WTC11 (cell line): ENCODE data around the gene BOC. TPM values are rescaled to one million over a fixed set of nuclear protein-coding genes. Genes with fewer than 3 reads are reported as not detected.

ENCODE experiments used
- ATAC-seq: fragments of 200-7000 bp; cut with Tn5 transposase; 2 replicates; pipeline ENCODE4 v1.10.0; 2021; ENCODE audit warnings: mild to moderate bottlenecking, moderate library complexity
- CTCF ChIA-PET: fragments of 300-600 bp; sonication (Branson Sonifier 250); formaldehyde crosslinking; loops from one replicate; lab custom pipeline; 2021; ENCODE audit warnings: antibody characterized with exemption; lab: Charles Lee
- POLR2A ChIA-PET: fragments of 350-600 bp; sonication (Branson Sonifier 250); formaldehyde crosslinking; loops from one replicate; lab custom pipeline; 2021; ENCODE audit warnings: antibody characterized with exemption; lab: Charles Lee
- DNase-seq: peaks from one replicate; pipeline ENCODE4 v3.0.0; 2021; ENCODE audit warnings: low spot score
- H3K27ac Mint-ChIP-seq: 2 replicates; pipeline ENCODE4 v1.8.0; 2021; ENCODE audit warnings: mixed read lengths
- H3K27me3 Mint-ChIP-seq: 2 replicates; pipeline ENCODE4 v1.8.0; 2021; ENCODE audit warnings: low read depth, mild to moderate bottlenecking, moderate library complexity, mixed read lengths
- H3K36me3 Mint-ChIP-seq: 2 replicates; pipeline ENCODE4 v1.8.0; 2021; ENCODE audit warnings: mixed read lengths
- H3K4me1 Mint-ChIP-seq: 2 replicates; pipeline ENCODE4 v1.8.0; 2022; ENCODE audit warnings: mixed read lengths
- H3K4me3 Mint-ChIP-seq: 2 replicates; pipeline ENCODE4 v1.8.0; 2021; ENCODE audit warnings: mild to moderate bottlenecking, moderate library complexity, mixed read lengths
- H3K9me3 Mint-ChIP-seq: 2 replicates; pipeline ENCODE4 v1.8.0; 2021; ENCODE audit warnings: mixed read lengths
- ESRRA ChIP-seq: sonication (generic); formaldehyde crosslinking; IDR thresholded peaks from 2 replicates; pipeline ENCODE4 v1.8.1; 2022; ENCODE audit warnings: mild to moderate bottlenecking, missing genetic modification reagents, borderline replicate concordance
- FOXP1 ChIP-seq: sonication (generic); formaldehyde crosslinking; IDR thresholded peaks from 2 replicates; pipeline ENCODE4 v1.8.0; 2022; ENCODE audit warnings: missing genetic modification reagents, mild to moderate bottlenecking, moderate library complexity, borderline replicate concordance
- GABPB1 ChIP-seq: sonication (generic); formaldehyde crosslinking; IDR thresholded peaks from 2 replicates; pipeline ENCODE4 v1.8.1; 2023; ENCODE audit warnings: mild to moderate bottlenecking, missing genetic modification reagents
- JUN ChIP-seq: sonication (generic); formaldehyde crosslinking; IDR thresholded peaks from 2 replicates; pipeline ENCODE4 v1.8.0; 2023; ENCODE audit warnings: mild to moderate bottlenecking, missing genetic modification reagents
- NFE2L1 ChIP-seq: sonication (generic); formaldehyde crosslinking; IDR thresholded peaks from 2 replicates; pipeline ENCODE4 v1.8.1; 2023; ENCODE audit warnings: missing genetic modification reagents
- NFYB ChIP-seq: sonication (generic); formaldehyde crosslinking; conservative IDR thresholded peaks from 2 replicates; pipeline ENCODE4 v1.8.0; 2022; ENCODE audit warnings: low read depth, missing genetic modification reagents
- NR2C2 ChIP-seq: sonication (generic); formaldehyde crosslinking; IDR thresholded peaks from 2 replicates; pipeline ENCODE4 v1.8.0; 2022; ENCODE audit warnings: mild to moderate bottlenecking, missing genetic modification reagents
- RELA ChIP-seq: sonication (generic); formaldehyde crosslinking; IDR thresholded peaks from 2 replicates; pipeline ENCODE4 v1.8.1; 2022; ENCODE audit warnings: missing genetic modification reagents, mild to moderate bottlenecking, borderline replicate concordance
- RORB ChIP-seq: fragments of 250-450 bp; sonication (Bioruptor Pico); IDR thresholded peaks from 2 replicates; pipeline ENCODE4 v1.9.0; 2021; ENCODE audit warnings: mild to moderate bottlenecking
- SOX15 ChIP-seq: fragments of 250-450 bp; sonication (Bioruptor Pico); IDR thresholded peaks from 2 replicates; pipeline ENCODE4 v1.9.0; 2021; ENCODE audit warnings: mild to moderate bottlenecking
- TP53 ChIP-seq: sonication (generic); formaldehyde crosslinking; IDR thresholded peaks from 2 replicates; pipeline ENCODE4 v1.8.1; 2023; ENCODE audit warnings: mild to moderate bottlenecking, missing genetic modification reagents
- ZNF138 ChIP-seq: sonication (generic); formaldehyde crosslinking; conservative IDR thresholded peaks from 2 replicates; pipeline ENCODE4 v1.8.1; 2022; ENCODE audit warnings: mild to moderate bottlenecking, moderate library complexity, missing genetic modification reagents
- total RNA-seq: library from RNA; stranded (reverse); gene quantifications from 3 replicates; pipeline ENCODE4 v1.2.3, GENCODE V29; 2021
- TF ChIP-seq, protein P1 (sequence below): sonication (generic); formaldehyde crosslinking; IDR thresholded peaks from 2 replicates; pipeline ENCODE4 v1.8.0; 2022; ENCODE audit warnings: mild to moderate bottlenecking, missing genetic modification reagents
- TF ChIP-seq, protein P2 (sequence below): sonication (generic); formaldehyde crosslinking; IDR thresholded peaks from 2 replicates; pipeline ENCODE4 v1.8.0; 2022; ENCODE audit warnings: mild to moderate bottlenecking, missing genetic modification reagents
- TF ChIP-seq, protein P3 (sequence below): sonication (generic); formaldehyde crosslinking; IDR thresholded peaks from 2 replicates; pipeline ENCODE4 v1.8.0; 2023; ENCODE audit warnings: missing genetic modification reagents, mild to moderate bottlenecking, borderline replicate concordance
- TF ChIP-seq, protein P4 (sequence below): fragments of 250-450 bp; sonication (Bioruptor Pico); IDR thresholded peaks from 2 replicates; pipeline ENCODE4 v2.1.2; 2022; ENCODE audit warnings: mild to moderate bottlenecking, moderate library complexity
- TF ChIP-seq, protein P5 (sequence below): fragments of 250-450 bp; sonication (Bioruptor Pico); IDR thresholded peaks from 2 replicates; pipeline ENCODE4 v1.9.0; 2021; ENCODE audit warnings: mild to moderate bottlenecking
- TF ChIP-seq, protein P6 (sequence below): sonication (generic); formaldehyde crosslinking; IDR thresholded peaks from 2 replicates; pipeline ENCODE4 v1.8.1; 2022; ENCODE audit warnings: low read depth, mild to moderate bottlenecking, moderate library complexity, missing genetic modification reagents, borderline replicate concordance

Gene BOC
- total RNA-seq, 1 experiment from 2014 or later = 8.0 TPM

DNA sequence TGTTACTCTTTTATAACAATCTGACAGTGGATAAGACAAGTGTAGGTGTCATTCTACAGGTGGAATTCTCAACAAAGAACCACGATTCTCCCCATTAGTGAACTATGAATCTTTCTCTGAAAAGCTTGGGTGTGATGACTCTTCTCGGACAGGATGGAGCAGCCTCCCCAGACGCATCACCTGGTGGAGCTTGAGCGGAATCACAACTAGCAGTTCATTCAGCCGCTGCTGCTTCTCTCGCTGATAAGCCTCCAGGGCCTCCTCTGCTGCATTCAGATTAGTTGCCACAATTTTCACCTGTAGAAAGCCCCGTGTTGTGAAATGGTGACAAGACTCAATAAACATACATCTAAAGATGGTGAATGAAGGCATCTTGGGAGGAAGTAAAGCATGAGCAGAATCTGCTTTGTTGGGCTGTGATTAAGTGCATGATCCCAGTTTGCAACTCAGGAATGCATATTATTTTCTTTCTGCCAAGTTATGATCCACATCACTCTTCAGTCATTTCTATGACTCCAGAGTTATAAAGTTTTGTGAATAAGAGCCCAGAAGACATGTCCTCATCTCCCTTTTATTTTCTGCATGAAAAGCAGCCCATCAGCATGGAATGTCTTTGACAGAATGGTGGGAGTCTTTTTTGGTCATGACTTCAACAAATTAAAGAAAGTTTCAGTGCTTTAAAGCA, 93.6 kb downstream of the BOC start (continued):
- TF ChIP-seq RORB = no peak
- no peak for TF ChIP-seq NR2C2 (CRISPR knock-in tag)

DNA sequence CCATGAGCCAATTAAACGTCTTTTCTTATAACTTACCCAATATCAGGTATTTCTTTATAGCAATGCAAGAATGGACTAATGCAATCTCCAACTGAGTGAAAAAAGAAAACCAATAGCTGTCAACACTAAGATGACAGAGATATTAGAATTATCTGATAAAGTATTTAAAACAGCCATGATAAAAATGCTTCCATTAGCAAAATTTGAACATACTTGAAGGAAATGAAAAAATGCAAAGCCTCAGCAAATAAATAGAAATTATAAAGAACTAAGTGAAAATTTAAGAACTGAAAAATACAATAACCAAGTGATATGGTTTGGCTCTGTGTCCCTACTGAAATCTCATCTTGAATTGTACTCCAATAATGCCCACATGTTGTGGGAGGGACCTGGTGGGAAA, 99.6 kb downstream of the BOC start:
- H3K36me3 Mint-ChIP-seq = peaks cover 46% of the 10 kb centered on the region
- ATAC-seq = no peak
- peaks cover 9% of the 10 kb centered on the region for H3K4me1 Mint-ChIP-seq
- no peak overlapping the region for H3K4me3 Mint-ChIP-seq
- H3K27me3 Mint-ChIP-seq = no peaks in the 10 kb centered on the region; the same call in 1 of the 2 replicates
- H3K9me3 Mint-ChIP-seq = peaks cover 56% of the 10 kb centered on the region
- ChIA-PET CTCF (no interaction called here), POLR2A (no interaction called here)
- TF ChIP-seq ZNF138 (no peak), TP53 (CRISPR knock-in tag) (no peak), NFYB (CRISPR knock-in tag) (no peak), NR2C2 (CRISPR knock-in tag) (no peak), GABPB1 (CRISPR knock-in tag) (no peak), FOXP1 (no peak), JUN (CRISPR knock-in tag) (no peak), ESRRA (no peak), RELA (CRISPR knock-in tag) (no peak), SOX15 (no peak), NFE2L1 (CRISPR knock-in tag) (no peak)
- TF ChIP-seq, protein P1, sequence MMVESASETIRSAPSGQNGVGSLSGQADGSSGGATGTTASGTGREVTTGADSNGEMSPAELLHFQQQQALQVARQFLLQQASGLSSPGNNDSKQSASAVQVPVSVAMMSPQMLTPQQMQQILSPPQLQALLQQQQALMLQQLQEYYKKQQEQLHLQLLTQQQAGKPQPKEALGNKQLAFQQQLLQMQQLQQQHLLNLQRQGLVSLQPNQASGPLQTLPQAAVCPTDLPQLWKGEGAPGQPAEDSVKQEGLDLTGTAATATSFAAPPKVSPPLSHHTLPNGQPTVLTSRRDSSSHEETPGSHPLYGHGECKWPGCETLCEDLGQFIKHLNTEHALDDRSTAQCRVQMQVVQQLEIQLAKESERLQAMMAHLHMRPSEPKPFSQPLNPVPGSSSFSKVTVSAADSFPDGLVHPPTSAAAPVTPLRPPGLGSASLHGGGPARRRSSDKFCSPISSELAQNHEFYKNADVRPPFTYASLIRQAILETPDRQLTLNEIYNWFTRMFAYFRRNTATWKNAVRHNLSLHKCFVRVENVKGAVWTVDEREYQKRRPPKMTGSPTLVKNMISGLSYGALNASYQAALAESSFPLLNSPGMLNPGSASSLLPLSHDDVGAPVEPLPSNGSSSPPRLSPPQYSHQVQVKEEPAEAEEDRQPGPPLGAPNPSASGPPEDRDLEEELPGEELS = no peak
- TF ChIP-seq, protein P2, sequence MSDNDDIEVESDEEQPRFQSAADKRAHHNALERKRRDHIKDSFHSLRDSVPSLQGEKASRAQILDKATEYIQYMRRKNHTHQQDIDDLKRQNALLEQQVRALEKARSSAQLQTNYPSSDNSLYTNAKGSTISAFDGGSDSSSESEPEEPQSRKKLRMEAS (CRISPR knock-in tag) = no peak
- TF ChIP-seq, protein P3, sequence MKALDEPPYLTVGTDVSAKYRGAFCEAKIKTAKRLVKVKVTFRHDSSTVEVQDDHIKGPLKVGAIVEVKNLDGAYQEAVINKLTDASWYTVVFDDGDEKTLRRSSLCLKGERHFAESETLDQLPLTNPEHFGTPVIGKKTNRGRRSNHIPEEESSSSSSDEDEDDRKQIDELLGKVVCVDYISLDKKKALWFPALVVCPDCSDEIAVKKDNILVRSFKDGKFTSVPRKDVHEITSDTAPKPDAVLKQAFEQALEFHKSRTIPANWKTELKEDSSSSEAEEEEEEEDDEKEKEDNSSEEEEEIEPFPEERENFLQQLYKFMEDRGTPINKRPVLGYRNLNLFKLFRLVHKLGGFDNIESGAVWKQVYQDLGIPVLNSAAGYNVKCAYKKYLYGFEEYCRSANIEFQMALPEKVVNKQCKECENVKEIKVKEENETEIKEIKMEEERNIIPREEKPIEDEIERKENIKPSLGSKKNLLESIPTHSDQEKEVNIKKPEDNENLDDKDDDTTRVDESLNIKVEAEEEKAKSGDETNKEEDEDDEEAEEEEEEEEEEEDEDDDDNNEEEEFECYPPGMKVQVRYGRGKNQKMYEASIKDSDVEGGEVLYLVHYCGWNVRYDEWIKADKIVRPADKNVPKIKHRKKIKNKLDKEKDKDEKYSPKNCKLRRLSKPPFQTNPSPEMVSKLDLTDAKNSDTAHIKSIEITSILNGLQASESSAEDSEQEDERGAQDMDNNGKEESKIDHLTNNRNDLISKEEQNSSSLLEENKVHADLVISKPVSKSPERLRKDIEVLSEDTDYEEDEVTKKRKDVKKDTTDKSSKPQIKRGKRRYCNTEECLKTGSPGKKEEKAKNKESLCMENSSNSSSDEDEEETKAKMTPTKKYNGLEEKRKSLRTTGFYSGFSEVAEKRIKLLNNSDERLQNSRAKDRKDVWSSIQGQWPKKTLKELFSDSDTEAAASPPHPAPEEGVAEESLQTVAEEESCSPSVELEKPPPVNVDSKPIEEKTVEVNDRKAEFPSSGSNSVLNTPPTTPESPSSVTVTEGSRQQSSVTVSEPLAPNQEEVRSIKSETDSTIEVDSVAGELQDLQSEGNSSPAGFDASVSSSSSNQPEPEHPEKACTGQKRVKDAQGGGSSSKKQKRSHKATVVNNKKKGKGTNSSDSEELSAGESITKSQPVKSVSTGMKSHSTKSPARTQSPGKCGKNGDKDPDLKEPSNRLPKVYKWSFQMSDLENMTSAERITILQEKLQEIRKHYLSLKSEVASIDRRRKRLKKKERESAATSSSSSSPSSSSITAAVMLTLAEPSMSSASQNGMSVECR (CRISPR knock-in tag) = no peak
- TF ChIP-seq, protein P4, sequence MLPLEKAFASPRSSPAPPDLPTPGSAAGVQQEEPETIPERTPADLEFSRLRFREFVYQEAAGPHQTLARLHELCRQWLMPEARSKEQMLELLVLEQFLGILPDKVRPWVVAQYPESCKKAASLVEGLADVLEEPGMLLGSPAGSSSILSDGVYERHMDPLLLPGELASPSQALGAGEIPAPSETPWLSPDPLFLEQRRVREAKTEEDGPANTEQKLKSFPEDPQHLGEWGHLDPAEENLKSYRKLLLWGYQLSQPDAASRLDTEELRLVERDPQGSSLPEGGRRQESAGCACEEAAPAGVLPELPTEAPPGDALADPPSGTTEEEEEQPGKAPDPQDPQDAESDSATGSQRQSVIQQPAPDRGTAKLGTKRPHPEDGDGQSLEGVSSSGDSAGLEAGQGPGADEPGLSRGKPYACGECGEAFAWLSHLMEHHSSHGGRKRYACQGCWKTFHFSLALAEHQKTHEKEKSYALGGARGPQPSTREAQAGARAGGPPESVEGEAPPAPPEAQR (CRISPR knock-in tag) = no peak
- TF ChIP-seq, protein P5, sequence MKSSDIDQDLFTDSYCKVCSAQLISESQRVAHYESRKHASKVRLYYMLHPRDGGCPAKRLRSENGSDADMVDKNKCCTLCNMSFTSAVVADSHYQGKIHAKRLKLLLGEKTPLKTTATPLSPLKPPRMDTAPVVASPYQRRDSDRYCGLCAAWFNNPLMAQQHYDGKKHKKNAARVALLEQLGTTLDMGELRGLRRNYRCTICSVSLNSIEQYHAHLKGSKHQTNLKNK = no peak
- TF ChIP-seq, protein P6, sequence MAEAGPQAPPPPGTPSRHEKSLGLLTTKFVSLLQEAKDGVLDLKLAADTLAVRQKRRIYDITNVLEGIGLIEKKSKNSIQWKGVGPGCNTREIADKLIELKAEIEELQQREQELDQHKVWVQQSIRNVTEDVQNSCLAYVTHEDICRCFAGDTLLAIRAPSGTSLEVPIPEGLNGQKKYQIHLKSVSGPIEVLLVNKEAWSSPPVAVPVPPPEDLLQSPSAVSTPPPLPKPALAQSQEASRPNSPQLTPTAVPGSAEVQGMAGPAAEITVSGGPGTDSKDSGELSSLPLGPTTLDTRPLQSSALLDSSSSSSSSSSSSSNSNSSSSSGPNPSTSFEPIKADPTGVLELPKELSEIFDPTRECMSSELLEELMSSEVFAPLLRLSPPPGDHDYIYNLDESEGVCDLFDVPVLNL = no peak
- no peak for DNase-seq
- H3K27ac Mint-ChIP-seq = no peak overlapping the region
